WTC11 (cell line): ENCODE data around the gene KLK3. TPM values are rescaled to one million over a fixed set of nuclear protein-coding genes. Genes with fewer than 3 reads are reported as not detected.

ENCODE experiments used
- ATAC-seq: fragments of 200-7000 bp; cut with Tn5 transposase; 2 replicates; pipeline ENCODE4 v1.10.0; 2021; ENCODE audit warnings: mild to moderate bottlenecking, moderate library complexity
- CTCF ChIA-PET: fragments of 300-600 bp; sonication (Branson Sonifier 250); formaldehyde crosslinking; loops from one replicate; lab custom pipeline; 2021; ENCODE audit warnings: antibody characterized with exemption; lab: Charles Lee
- POLR2A ChIA-PET: fragments of 350-600 bp; sonication (Branson Sonifier 250); formaldehyde crosslinking; loops from one replicate; lab custom pipeline; 2021; ENCODE audit warnings: antibody characterized with exemption; lab: Charles Lee
- DNase-seq: peaks from one replicate; pipeline ENCODE4 v3.0.0; 2021; ENCODE audit warnings: low spot score
- H3K27ac Mint-ChIP-seq: 2 replicates; pipeline ENCODE4 v1.8.0; 2021; ENCODE audit warnings: mixed read lengths
- H3K27me3 Mint-ChIP-seq: 2 replicates; pipeline ENCODE4 v1.8.0; 2021; ENCODE audit warnings: low read depth, mild to moderate bottlenecking, moderate library complexity, mixed read lengths
- H3K36me3 Mint-ChIP-seq: 2 replicates; pipeline ENCODE4 v1.8.0; 2021; ENCODE audit warnings: mixed read lengths
- H3K4me1 Mint-ChIP-seq: 2 replicates; pipeline ENCODE4 v1.8.0; 2022; ENCODE audit warnings: mixed read lengths
- H3K4me3 Mint-ChIP-seq: 2 replicates; pipeline ENCODE4 v1.8.0; 2021; ENCODE audit warnings: mild to moderate bottlenecking, moderate library complexity, mixed read lengths
- H3K9me3 Mint-ChIP-seq: 2 replicates; pipeline ENCODE4 v1.8.0; 2021; ENCODE audit warnings: mixed read lengths
- ARID4B ChIP-seq: sonication (generic); formaldehyde crosslinking; IDR thresholded peaks from 2 replicates; pipeline ENCODE4 v1.8.0; 2023; ENCODE audit warnings: missing genetic modification reagents, mild to moderate bottlenecking, borderline replicate concordance
- E2F5 ChIP-seq: sonication (generic); formaldehyde crosslinking; IDR thresholded peaks from 2 replicates; pipeline ENCODE4 v1.8.1; 2022; ENCODE audit warnings: mild to moderate bottlenecking, moderate library complexity, missing genetic modification reagents
- ELF4 ChIP-seq: sonication (generic); formaldehyde crosslinking; IDR thresholded peaks from 2 replicates; pipeline ENCODE4 v1.8.1; 2022; ENCODE audit warnings: low read depth, mild to moderate bottlenecking, moderate library complexity, missing genetic modification reagents
- FOXJ3 ChIP-seq: sonication (generic); formaldehyde crosslinking; IDR thresholded peaks from 2 replicates; pipeline ENCODE4 v1.9.0; 2021; ENCODE audit warnings: missing genetic modification reagents, mild to moderate bottlenecking, borderline replicate concordance
- HMGA2 ChIP-seq: fragments of 250-450 bp; sonication (Bioruptor Pico); IDR thresholded peaks from 2 replicates; pipeline ENCODE4 v1.4.0; 2021; ENCODE audit warnings: mild to moderate bottlenecking, moderate library complexity
- NFE2L1 ChIP-seq: sonication (generic); formaldehyde crosslinking; IDR thresholded peaks from 2 replicates; pipeline ENCODE4 v1.8.1; 2023; ENCODE audit warnings: missing genetic modification reagents
- NR1H2 ChIP-seq: sonication (generic); formaldehyde crosslinking; IDR thresholded peaks from 2 replicates; pipeline ENCODE4 v1.9.0; 2021; ENCODE audit warnings: mild to moderate bottlenecking, moderate library complexity, missing genetic modification reagents
- NR2C2 ChIP-seq: sonication (generic); formaldehyde crosslinking; IDR thresholded peaks from 2 replicates; pipeline ENCODE4 v1.8.0; 2022; ENCODE audit warnings: mild to moderate bottlenecking, missing genetic modification reagents
- PREB ChIP-seq: sonication (generic); formaldehyde crosslinking; IDR thresholded peaks from 2 replicates; pipeline ENCODE4 v1.8.1; 2022; ENCODE audit warnings: mild to moderate bottlenecking, missing genetic modification reagents, moderate library complexity, borderline replicate concordance
- TEAD1 ChIP-seq: sonication (generic); formaldehyde crosslinking; IDR thresholded peaks from 2 replicates; pipeline ENCODE4 v1.8.0; 2022; ENCODE audit warnings: mild to moderate bottlenecking, missing genetic modification reagents
- TEAD4 ChIP-seq: sonication (generic); formaldehyde crosslinking; IDR thresholded peaks from 2 replicates; pipeline ENCODE4 v1.8.0; 2022; ENCODE audit warnings: mild to moderate bottlenecking, missing genetic modification reagents
- USF1 ChIP-seq: sonication (generic); formaldehyde crosslinking; IDR thresholded peaks from 2 replicates; pipeline ENCODE4 v1.8.0; 2022; ENCODE audit warnings: mild to moderate bottlenecking, missing genetic modification reagents
- ZNF263 ChIP-seq: sonication (generic); formaldehyde crosslinking; IDR thresholded peaks from 2 replicates; pipeline ENCODE4 v1.8.1; 2022; ENCODE audit warnings: low read depth, mild to moderate bottlenecking, moderate library complexity, missing genetic modification reagents
- ZNF317 ChIP-seq: sonication (generic); formaldehyde crosslinking; IDR thresholded peaks from 2 replicates; pipeline ENCODE4 v1.8.1; 2023; ENCODE audit warnings: low read depth, mild to moderate bottlenecking, moderate library complexity, missing genetic modification reagents, borderline replicate concordance
- total RNA-seq: library from RNA; stranded (reverse); gene quantifications from 3 replicates; pipeline ENCODE4 v1.2.3, GENCODE V29; 2021
- TF ChIP-seq, protein P1 (sequence below): sonication (generic); formaldehyde crosslinking; IDR thresholded peaks from 2 replicates; pipeline ENCODE4 v1.8.1; 2022; ENCODE audit warnings: missing genetic modification reagents, borderline replicate concordance
- TF ChIP-seq, protein P2 (sequence below): sonication (generic); formaldehyde crosslinking; IDR thresholded peaks from 2 replicates; pipeline ENCODE4 v1.8.1; 2022; ENCODE audit warnings: low read depth, mild to moderate bottlenecking, moderate library complexity, missing genetic modification reagents, borderline replicate concordance
- TF ChIP-seq, protein P3 (sequence below): sonication (generic); formaldehyde crosslinking; IDR thresholded peaks from 2 replicates; pipeline ENCODE4 v1.8.0; 2023; ENCODE audit warnings: missing genetic modification reagents
- TF ChIP-seq, protein P4 (sequence below): sonication (generic); formaldehyde crosslinking; conservative IDR thresholded peaks from 2 replicates; pipeline ENCODE4 v1.8.1; 2023; ENCODE audit warnings: mild to moderate bottlenecking, low read depth, missing genetic modification reagents, moderate library complexity
- TF ChIP-seq, protein P5 (sequence below): sonication (generic); formaldehyde crosslinking; conservative IDR thresholded peaks from 2 replicates; pipeline ENCODE4 v1.8.1; 2022; ENCODE audit warnings: mild to moderate bottlenecking, missing genetic modification reagents

KLK3 gene
- total RNA-seq, 1 experiment from 2014 or later = 0.13 TPM

GRCh38 chr19:50832666-50833065 is 22.0 kb upstream of the KLK3 start (continued):
- TF ChIP-seq, protein P1, sequence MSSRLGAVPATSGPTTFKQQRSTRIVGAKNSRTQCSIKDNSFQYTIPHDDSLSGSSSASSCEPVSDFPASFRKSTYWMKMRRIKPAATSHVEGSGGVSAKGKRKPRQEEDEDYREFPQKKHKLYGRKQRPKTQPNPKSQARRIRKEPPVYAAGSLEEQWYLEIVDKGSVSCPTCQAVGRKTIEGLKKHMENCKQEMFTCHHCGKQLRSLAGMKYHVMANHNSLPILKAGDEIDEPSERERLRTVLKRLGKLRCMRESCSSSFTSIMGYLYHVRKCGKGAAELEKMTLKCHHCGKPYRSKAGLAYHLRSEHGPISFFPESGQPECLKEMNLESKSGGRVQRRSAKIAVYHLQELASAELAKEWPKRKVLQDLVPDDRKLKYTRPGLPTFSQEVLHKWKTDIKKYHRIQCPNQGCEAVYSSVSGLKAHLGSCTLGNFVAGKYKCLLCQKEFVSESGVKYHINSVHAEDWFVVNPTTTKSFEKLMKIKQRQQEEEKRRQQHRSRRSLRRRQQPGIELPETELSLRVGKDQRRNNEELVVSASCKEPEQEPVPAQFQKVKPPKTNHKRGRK (CRISPR knock-in tag) = no peak
- TF ChIP-seq, protein P2, sequence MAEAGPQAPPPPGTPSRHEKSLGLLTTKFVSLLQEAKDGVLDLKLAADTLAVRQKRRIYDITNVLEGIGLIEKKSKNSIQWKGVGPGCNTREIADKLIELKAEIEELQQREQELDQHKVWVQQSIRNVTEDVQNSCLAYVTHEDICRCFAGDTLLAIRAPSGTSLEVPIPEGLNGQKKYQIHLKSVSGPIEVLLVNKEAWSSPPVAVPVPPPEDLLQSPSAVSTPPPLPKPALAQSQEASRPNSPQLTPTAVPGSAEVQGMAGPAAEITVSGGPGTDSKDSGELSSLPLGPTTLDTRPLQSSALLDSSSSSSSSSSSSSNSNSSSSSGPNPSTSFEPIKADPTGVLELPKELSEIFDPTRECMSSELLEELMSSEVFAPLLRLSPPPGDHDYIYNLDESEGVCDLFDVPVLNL (CRISPR knock-in tag) = no peak
- no peak for TF ChIP-seq TEAD1 (CRISPR knock-in tag)
- TF ChIP-seq, protein P3, sequence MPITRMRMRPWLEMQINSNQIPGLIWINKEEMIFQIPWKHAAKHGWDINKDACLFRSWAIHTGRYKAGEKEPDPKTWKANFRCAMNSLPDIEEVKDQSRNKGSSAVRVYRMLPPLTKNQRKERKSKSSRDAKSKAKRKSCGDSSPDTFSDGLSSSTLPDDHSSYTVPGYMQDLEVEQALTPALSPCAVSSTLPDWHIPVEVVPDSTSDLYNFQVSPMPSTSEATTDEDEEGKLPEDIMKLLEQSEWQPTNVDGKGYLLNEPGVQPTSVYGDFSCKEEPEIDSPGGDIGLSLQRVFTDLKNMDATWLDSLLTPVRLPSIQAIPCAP (CRISPR knock-in tag) = no peak
- no peak for TF ChIP-seq HMGA2
- no peak for TF ChIP-seq NR2C2 (CRISPR knock-in tag)

- POLR2A ChIA-PET = no interaction called here
- Mint-ChIP-seq H3K9me3 (no peaks in the 10 kb centered on the region), H3K4me3 (no peak within 1 kb of the TSS)
- TF ChIP-seq USF1 (CRISPR knock-in tag) (no peak), E2F5 (no peak), FOXJ3 (CRISPR knock-in tag) (no peak), NFE2L1 (CRISPR knock-in tag) (no peak), ARID4B (no peak), PREB (CRISPR knock-in tag) (no peak), TEAD4 (no peak), NR1H2 (no peak), ELF4 (no peak), NR2C2 (CRISPR knock-in tag) (no peak), ZNF263 (CRISPR knock-in tag) (no peak), ZNF317 (CRISPR knock-in tag) (no peak)
- TF ChIP-seq, protein P4, sequence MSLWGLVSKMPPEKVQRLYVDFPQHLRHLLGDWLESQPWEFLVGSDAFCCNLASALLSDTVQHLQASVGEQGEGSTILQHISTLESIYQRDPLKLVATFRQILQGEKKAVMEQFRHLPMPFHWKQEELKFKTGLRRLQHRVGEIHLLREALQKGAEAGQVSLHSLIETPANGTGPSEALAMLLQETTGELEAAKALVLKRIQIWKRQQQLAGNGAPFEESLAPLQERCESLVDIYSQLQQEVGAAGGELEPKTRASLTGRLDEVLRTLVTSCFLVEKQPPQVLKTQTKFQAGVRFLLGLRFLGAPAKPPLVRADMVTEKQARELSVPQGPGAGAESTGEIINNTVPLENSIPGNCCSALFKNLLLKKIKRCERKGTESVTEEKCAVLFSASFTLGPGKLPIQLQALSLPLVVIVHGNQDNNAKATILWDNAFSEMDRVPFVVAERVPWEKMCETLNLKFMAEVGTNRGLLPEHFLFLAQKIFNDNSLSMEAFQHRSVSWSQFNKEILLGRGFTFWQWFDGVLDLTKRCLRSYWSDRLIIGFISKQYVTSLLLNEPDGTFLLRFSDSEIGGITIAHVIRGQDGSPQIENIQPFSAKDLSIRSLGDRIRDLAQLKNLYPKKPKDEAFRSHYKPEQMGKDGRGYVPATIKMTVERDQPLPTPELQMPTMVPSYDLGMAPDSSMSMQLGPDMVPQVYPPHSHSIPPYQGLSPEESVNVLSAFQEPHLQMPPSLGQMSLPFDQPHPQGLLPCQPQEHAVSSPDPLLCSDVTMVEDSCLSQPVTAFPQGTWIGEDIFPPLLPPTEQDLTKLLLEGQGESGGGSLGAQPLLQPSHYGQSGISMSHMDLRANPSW = no peak
- TF ChIP-seq, protein P5, sequence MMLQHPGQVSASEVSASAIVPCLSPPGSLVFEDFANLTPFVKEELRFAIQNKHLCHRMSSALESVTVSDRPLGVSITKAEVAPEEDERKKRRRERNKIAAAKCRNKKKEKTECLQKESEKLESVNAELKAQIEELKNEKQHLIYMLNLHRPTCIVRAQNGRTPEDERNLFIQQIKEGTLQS (CRISPR knock-in tag) = no peak
These were observed 21.5 kb upstream of the KLK3 start, which contains the start of gene KLK15 for GRCh38 chr19:50833117-50833801. Gene KLK15, minus strand, starts transcription at chr19:50833574. Its CDS starts 2,082 bp downstream, at chr19:50831492.

More at GRCh38 chr19:50833117-50833801, 21.5 kb upstream of the KLK3 start, which contains the start of gene KLK15:
- ATAC-seq (no peak), DNase-seq (no peak)
- Mint-ChIP-seq H3K27me3 (peaks cover 55% of the 10 kb centered on the region), H3K27ac (no peak within 1 kb of the TSS), H3K36me3 (no peaks in the 10 kb centered on the region), H3K4me1 (peaks cover 19% of the 10 kb centered on the region)
- CTCF ChIA-PET = no interaction called here
